ENCODE data around the gene RCSD1. TPM values are rescaled to one million over a fixed set of nuclear protein-coding genes. Genes with fewer than 3 reads are reported as not detected.
A peak's percentile ranks its signal among the peaks of the same experiment; 100 is the strongest.

The RCSD1 gene
- total RNA-seq, 2 donors from 2014 or later: 11.1 to 11.9 TPM

DNA sequence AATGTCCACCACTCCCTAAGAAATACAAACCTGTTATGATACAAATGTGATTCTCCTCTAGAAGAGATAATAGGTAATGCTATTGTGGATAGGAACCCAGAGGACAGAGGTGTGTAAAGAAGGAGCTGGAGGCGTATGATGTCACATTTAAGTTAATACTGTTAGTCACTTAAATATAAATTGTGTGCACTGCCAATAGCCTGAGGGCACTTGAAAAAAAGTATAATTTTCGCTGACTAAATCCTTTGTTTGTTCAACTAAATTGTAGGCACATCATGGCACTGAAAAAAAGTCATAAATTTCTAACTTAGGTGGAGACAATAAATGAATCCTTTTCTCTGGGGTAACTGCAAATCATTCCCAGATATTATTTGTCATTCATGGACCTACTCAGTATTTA lies 4.4 kb downstream of the RCSD1 start:
- TF ChIP-seq CTCF (IDR thresholded peaks at IDR 0.05): no peak
- no peak for DNase-seq (ENCODE audit: low spot score)
- no peak overlapping the region for H3K27ac ChIP-seq
- peaks cover 13 to 43% of the 10 kb centered on the region in 2 donors for H3K4me1 ChIP-seq (ENCODE audit: control insufficient read depth in 1 of 2, low read depth in 2 of 2)
- ATAC-seq (ENCODE audit: insufficient number of reproducible peaks, low FRiP score, low read depth): no peak
- H3K36me3 ChIP-seq: no peaks in the 10 kb centered on the region
- no peaks in the 10 kb centered on the region for H3K27me3 ChIP-seq (replicated peaks; ENCODE audit: insufficient read depth)
- H3K4me3 ChIP-seq: no peak overlapping the region
- no peaks in the 10 kb centered on the region for H3K9me3 ChIP-seq

DNA sequence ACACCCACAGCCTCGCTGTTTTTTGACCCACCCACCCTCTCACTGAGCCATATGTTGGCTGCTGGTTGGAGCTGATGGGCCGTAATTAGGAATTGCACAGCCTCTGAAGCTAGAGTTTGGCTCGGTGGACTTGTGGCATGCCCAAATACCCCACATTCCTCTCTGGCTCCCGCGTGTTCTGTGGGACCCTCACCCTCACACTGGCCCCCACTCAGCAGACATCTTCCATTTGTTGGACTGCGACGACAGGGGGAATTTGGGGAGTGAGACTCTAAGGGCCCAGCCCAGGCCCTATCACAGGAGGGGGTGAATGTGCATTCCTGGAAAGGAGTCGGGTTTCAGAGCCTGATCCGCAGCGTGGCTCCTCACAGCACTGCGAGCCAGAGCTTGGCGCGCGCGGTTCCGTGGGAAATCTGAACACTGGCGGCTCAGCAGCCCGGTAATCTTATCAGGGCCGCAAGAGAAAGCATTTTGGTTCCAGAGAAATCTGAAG lies 5.2 kb downstream of the RCSD1 start:
- ATAC-seq (ENCODE audit: insufficient number of reproducible peaks, low FRiP score, low read depth) (no peak), DNase-seq (ENCODE audit: low spot score) (no peak)
- Histone ChIP-seq H3K9me3 (no peaks in the 10 kb centered on the region), H3K36me3 (no peaks in the 10 kb centered on the region), H3K27ac (no peak overlapping the region), H3K4me3 (peak overlapping the region; percentile 37), H3K4me1 (ENCODE audit: control insufficient read depth in 1 of 2, low read depth in 2 of 2) (peaks cover 12 to 40% of the 10 kb centered on the region in 2 donors), H3K27me3 (replicated peaks; ENCODE audit: insufficient read depth) (no peaks in the 10 kb centered on the region)
- TF ChIP-seq CTCF (IDR thresholded peaks at IDR 0.05): no peak

- H3K36me3 ChIP-seq: no peaks in the 10 kb centered on the region
- H3K27me3 ChIP-seq (replicated peaks; ENCODE audit: insufficient read depth): no peaks in the 10 kb centered on the region
- TF ChIP-seq CTCF (IDR thresholded peaks at IDR 0.05): no peak
- no peak for DNase-seq (ENCODE audit: low spot score)
- peak overlapping the region; percentile 37 for H3K4me3 ChIP-seq
- no peak for ATAC-seq (ENCODE audit: insufficient number of reproducible peaks, low FRiP score, low read depth)
- no peaks in the 10 kb centered on the region for H3K9me3 ChIP-seq
- H3K27ac ChIP-seq: peak overlapping the region in 1 of 2 donors; percentile 18
- peaks cover 12 to 32% of the 10 kb centered on the region in 2 donors for H3K4me1 ChIP-seq (ENCODE audit: control insufficient read depth in 1 of 2, low read depth in 2 of 2)
Observed at GRCh38 chr1:167635941-167636340, 5.9 kb downstream of the RCSD1 start.

GRCh38 chr1:167638064-167638463 lies 8.0 kb downstream of the RCSD1 start:
- Histone ChIP-seq H3K36me3 (no peaks in the 10 kb centered on the region), H3K9me3 (no peaks in the 10 kb centered on the region), H3K4me3 (no peak overlapping the region), H3K4me1 (ENCODE audit: control insufficient read depth in 1 of 2, low read depth in 2 of 2) (peaks cover 12 to 22% of the 10 kb centered on the region in 2 donors), H3K27me3 (replicated peaks; ENCODE audit: insufficient read depth) (no peaks in the 10 kb centered on the region), H3K27ac (no peak overlapping the region)
- ATAC-seq (ENCODE audit: insufficient number of reproducible peaks, low FRiP score, low read depth) (no peak), DNase-seq (ENCODE audit: low spot score) (no peak)
- no peak for TF ChIP-seq CTCF (IDR thresholded peaks at IDR 0.05)

- ATAC-seq (ENCODE audit: insufficient number of reproducible peaks, low FRiP score, low read depth) (no peak), DNase-seq (ENCODE audit: low spot score) (no peak)
- Histone ChIP-seq H3K9me3 (no peaks in the 10 kb centered on the region), H3K36me3 (no peaks in the 10 kb centered on the region), H3K27ac (no peak overlapping the region), H3K4me3 (no peak overlapping the region), H3K4me1 (ENCODE audit: control insufficient read depth in 1 of 2, low read depth in 2 of 2) (peaks cover 11 to 20% of the 10 kb centered on the region in 2 donors), H3K27me3 (replicated peaks; ENCODE audit: insufficient read depth) (no peaks in the 10 kb centered on the region)
- TF ChIP-seq CTCF (IDR thresholded peaks at IDR 0.05): no peak
Observed at GRCh38 chr1:167640051-167640450, 10.0 kb downstream of the RCSD1 start.
